HepG2 (cell line): Measurements from ENCODE around the gene RRBP1. TPM values are rescaled to one million over a fixed set of nuclear protein-coding genes. Genes with fewer than 3 reads are reported as not detected.

Source experiments
- GATA4 ChIP-seq: sonication (generic); IDR thresholded peaks from 2 replicates; pipeline ENCODE4 v1.6.1; 2016; ENCODE audit warnings: antibody characterized with exemption, low read depth, borderline replicate concordance
- HMGXB3 ChIP-seq: sonication (generic); formaldehyde crosslinking; IDR thresholded peaks from 2 replicates; pipeline ENCODE4 v1.4.0; 2020; ENCODE audit warnings: missing genetic modification reagents, borderline replicate concordance
- KLF9 ChIP-seq: IDR thresholded peaks from 2 replicates; pipeline ENCODE4 v1.6.1; 2016; ENCODE audit warnings: low read depth
- MATR3 ChIP-seq: sonication (generic); formaldehyde crosslinking; IDR thresholded peaks from 2 replicates; pipeline ENCODE4 v1.4.0; 2020; ENCODE audit warnings: missing genetic modification reagents
- MBD4 ChIP-seq: IDR thresholded peaks from 2 replicates; pipeline ENCODE4 v1.6.1; 2012; ENCODE audit warnings: low read length, inconsistent platforms, borderline replicate concordance
- NFKBIZ ChIP-seq: IDR thresholded peaks from 2 replicates; pipeline ENCODE4 v1.6.1; 2018; ENCODE audit warnings: missing genetic modification reagents, missing compliant biosample characterization
- POLR2A ChIP-seq, 2 experiments: IDR thresholded peaks; 2 replicates each; pipeline ENCODE4 v1.6.1; 2011; ENCODE audit warnings: low read depth in 2 of 2, low read length in 2 of 2, mild to moderate bottlenecking in 1 of 2, moderate library complexity in 1 of 2; ENCODE audit not compliant: insufficient read depth in 1 of 2
- SOX5 ChIP-seq: IDR thresholded peaks from 2 replicates; pipeline ENCODE4 v1.6.1; 2016; ENCODE audit warnings: borderline replicate concordance
- SPEN ChIP-seq: sonication (generic); formaldehyde crosslinking; IDR thresholded peaks from 2 replicates; pipeline ENCODE4 v1.5.1; 2020; ENCODE audit warnings: low read depth, mild to moderate bottlenecking, missing genetic modification reagents
- SRF ChIP-seq: IDR thresholded peaks from 2 replicates; pipeline ENCODE4 v1.6.1; 2011; ENCODE audit warnings: mild to moderate bottlenecking, low read depth, low read length, moderate library complexity
- USF2 ChIP-seq, 2 experiments: sonication (generic) in 1 of 2; formaldehyde crosslinking in 1 of 2; IDR thresholded peaks; 2 replicates each; pipeline versions ENCODE4 v1.5.1 to v1.6.1; 2011 to 2020; ENCODE audit warnings: borderline replicate concordance in 1 of 2, low read depth in 1 of 2, low read length in 1 of 2, mild to moderate bottlenecking in 1 of 2, missing genetic modification reagents in 1 of 2, moderate library complexity in 1 of 2
- ZNF260 ChIP-seq: sonication (generic); formaldehyde crosslinking; IDR thresholded peaks from 2 replicates; pipeline ENCODE4 v1.4.0; 2020; ENCODE audit warnings: missing genetic modification reagents, low read depth, mild to moderate bottlenecking, borderline replicate concordance
- ZNF414 ChIP-seq: sonication (generic); formaldehyde crosslinking; IDR thresholded peaks from 2 replicates; pipeline ENCODE4 v1.5.0; 2020; ENCODE audit warnings: missing genetic modification reagents
- ZNF850 ChIP-seq: sonication (generic); formaldehyde crosslinking; conservative IDR thresholded peaks from 2 replicates; pipeline ENCODE4 v1.9.0; 2021; ENCODE audit warnings: mild to moderate bottlenecking, missing genetic modification reagents
- polyA plus RNA-seq, 8 experiments: library from polyadenylated mRNA; depleted of rRNA in 3 of 8; stranded (reverse) in 7 of 8; unstranded in 1 of 8; fragments of >200 nt; fragmentation: Illumina TruSeq in 4 of 8; extraction: Trizol in 4 of 8; gene quantifications; 2 replicates each; pipeline versions ENCODE4 v1.2.1 to v1.2.3, GENCODE V29; 2011 to 2016; ENCODE audit warnings: low read depth in 4 of 8, missing spikeins in 1 of 8, mixed read lengths in 1 of 8; ENCODE audit not compliant: insufficient read depth in 1 of 8
- total RNA-seq, 5 experiments: library from RNA; depleted of rRNA; stranded (reverse); fragments of >200 nt; fragmentation: Illumina TruSeq; extraction: Trizol; gene quantifications; 2 replicates each; pipeline ENCODE4 v1.2.3, GENCODE V29; 2016; ENCODE audit warnings: low read depth in 1 of 5
- TF ChIP-seq, protein P1 (sequence below): sonication (generic); formaldehyde crosslinking; IDR thresholded peaks from 2 replicates; pipeline ENCODE4 v1.5.0; 2020; ENCODE audit warnings: mild to moderate bottlenecking, missing genetic modification reagents, moderate library complexity
- TF ChIP-seq, protein P2 (sequence below): sonication (generic); formaldehyde crosslinking; IDR thresholded peaks from 2 replicates; pipeline ENCODE4 v1.4.0; 2020; ENCODE audit warnings: missing genetic modification reagents, borderline replicate concordance
- TF ChIP-seq, protein P3 (sequence below): IDR thresholded peaks from 2 replicates; pipeline ENCODE4 v1.6.1; 2012; ENCODE audit warnings: inconsistent platforms

Gene RRBP1
- total and polyA plus RNA-seq, 2 of the 13 experiments (the other 11 are each of a cell fraction or from before 2014, with no cell fraction given), result 150 to 222 TPM

DNA sequence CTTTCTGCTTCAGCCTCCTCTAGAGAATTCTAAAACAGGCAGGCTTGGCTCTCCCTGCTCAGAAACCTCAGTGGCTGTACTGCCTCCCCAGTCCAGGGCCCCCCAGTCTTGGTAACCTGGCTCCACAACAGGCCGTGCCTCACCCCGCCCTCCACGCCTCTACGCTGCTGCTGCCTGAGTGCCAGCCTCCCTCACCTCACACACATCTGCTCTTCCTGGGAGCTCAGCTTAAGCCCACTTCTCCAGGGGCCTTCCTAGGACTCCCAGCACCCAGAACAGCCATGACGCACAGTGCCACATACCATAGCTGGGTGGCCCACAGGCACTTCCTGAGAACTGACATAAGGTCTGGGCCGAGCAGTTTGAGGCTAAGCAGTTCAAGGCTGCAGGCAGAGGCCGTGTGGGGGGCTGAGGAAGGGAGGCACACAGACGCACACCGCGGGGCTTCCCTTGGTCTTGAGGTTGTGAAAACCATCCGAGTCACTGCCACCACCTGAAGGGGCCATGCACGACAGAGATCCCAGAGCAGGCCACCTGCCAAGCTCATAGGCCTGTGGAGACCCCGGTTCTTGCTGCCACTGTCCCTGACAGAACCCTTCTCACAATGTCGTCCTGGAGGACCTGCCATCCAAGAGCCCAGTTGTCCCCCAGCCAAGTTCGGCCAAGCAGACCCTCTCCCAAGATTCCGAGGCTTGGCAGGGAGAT lies 69.6 kb downstream of the RRBP1 start (continued):
- TF ChIP-seq, protein P1, sequence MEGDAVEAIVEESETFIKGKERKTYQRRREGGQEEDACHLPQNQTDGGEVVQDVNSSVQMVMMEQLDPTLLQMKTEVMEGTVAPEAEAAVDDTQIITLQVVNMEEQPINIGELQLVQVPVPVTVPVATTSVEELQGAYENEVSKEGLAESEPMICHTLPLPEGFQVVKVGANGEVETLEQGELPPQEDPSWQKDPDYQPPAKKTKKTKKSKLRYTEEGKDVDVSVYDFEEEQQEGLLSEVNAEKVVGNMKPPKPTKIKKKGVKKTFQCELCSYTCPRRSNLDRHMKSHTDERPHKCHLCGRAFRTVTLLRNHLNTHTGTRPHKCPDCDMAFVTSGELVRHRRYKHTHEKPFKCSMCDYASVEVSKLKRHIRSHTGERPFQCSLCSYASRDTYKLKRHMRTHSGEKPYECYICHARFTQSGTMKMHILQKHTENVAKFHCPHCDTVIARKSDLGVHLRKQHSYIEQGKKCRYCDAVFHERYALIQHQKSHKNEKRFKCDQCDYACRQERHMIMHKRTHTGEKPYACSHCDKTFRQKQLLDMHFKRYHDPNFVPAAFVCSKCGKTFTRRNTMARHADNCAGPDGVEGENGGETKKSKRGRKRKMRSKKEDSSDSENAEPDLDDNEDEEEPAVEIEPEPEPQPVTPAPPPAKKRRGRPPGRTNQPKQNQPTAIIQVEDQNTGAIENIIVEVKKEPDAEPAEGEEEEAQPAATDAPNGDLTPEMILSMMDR (CRISPR knock-in tag), result no peak
- TF ChIP-seq MBD4 (0 out of 2 replicates have a peak, but pooled peaks have one; percentile 41), NFKBIZ (no peak), ZNF260 (CRISPR knock-in tag) (no peak), SOX5 (CRISPR knock-in tag) (no peak), GATA4 (no peak), ZNF850 (CRISPR knock-in tag) (no peak), POLR2A (IDR thresholded peaks at IDR 0.05; ENCODE audit: insufficient read depth in 1 of 2, low read depth in 2 of 2, low read length in 2 of 2) (no peak; a peak in 1 of 4 replicates), USF2 (IDR thresholded peaks at IDR 0.05; ENCODE audit: low read depth, low read length) (no peak), USF2 (CRISPR knock-in tag; IDR thresholded peaks at IDR 0.05; ENCODE audit: borderline replicate concordance) (no peak), SRF (no peak), KLF9 (CRISPR knock-in tag) (no peak), MATR3 (CRISPR knock-in tag) (no peak), SPEN (no peak), ZNF414 (CRISPR knock-in tag) (no peak), HMGXB3 (CRISPR knock-in tag) (no peak)
- TF ChIP-seq, protein P2, sequence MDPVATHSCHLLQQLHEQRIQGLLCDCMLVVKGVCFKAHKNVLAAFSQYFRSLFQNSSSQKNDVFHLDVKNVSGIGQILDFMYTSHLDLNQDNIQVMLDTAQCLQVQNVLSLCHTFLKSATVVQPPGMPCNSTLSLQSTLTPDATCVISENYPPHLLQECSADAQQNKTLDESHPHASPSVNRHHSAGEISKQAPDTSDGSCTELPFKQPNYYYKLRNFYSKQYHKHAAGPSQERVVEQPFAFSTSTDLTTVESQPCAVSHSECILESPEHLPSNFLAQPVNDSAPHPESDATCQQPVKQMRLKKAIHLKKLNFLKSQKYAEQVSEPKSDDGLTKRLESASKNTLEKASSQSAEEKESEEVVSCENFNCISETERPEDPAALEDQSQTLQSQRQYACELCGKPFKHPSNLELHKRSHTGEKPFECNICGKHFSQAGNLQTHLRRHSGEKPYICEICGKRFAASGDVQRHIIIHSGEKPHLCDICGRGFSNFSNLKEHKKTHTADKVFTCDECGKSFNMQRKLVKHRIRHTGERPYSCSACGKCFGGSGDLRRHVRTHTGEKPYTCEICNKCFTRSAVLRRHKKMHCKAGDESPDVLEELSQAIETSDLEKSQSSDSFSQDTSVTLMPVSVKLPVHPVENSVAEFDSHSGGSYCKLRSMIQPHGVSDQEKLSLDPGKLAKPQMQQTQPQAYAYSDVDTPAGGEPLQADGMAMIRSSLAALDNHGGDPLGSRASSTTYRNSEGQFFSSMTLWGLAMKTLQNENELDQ (CRISPR knock-in tag), result no peak
- TF ChIP-seq, protein P3, sequence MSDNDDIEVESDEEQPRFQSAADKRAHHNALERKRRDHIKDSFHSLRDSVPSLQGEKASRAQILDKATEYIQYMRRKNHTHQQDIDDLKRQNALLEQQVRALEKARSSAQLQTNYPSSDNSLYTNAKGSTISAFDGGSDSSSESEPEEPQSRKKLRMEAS, result no peak
